Glomerular endothelial cell (primary cell): ENCODE data around the gene OR56A4. TPM values are rescaled to one million over a fixed set of nuclear protein-coding genes. Genes with fewer than 3 reads are reported as not detected.

ENCODE experiments used
- DNase-seq: peaks from one replicate; pipeline ENCODE4 v3.0.0-alpha.2; 2011; ENCODE audit warnings: low read depth, low spot score; ENCODE audit errors: extremely low read depth
- total RNA-seq: library from RNA; depleted of rRNA; stranded (reverse); fragments of >200 nt; gene quantifications from 2 replicates; pipeline ENCODE4 v1.2.3, GENCODE V29; 2015

OR56A4 gene
- not detected in 2 replicates for total RNA-seq

- no peak for DNase-seq
Observed at GRCh38 chr11:6006846-6007245, at the start of gene OR56A4. Gene OR56A4 (minus strand): TSS chr11:6006946. CDS start chr11:6002992, 3,954 bp downstream.

GRCh38 chr11:6055569-6055968 is 48.8 kb upstream of the OR56A4 start:
- DNase-seq = no peak

- no peak for DNase-seq
Observed at GRCh38 chr11:6052374-6052773, 45.6 kb upstream of the OR56A4 start.

GRCh38 chr11:6040874-6041273 is 34.1 kb upstream of the OR56A4 start:
- DNase-seq = no peak

GRCh38 chr11:6030708-6031405 is 24.1 kb upstream of the OR56A4 start, which contains the start of gene OR56A1:
Gene OR56A1 (minus strand): TSS chr11:6030758. CDS start chr11:6027692, 3,066 bp downstream.
- DNase-seq = no peak

- no peak for DNase-seq
Observed at GRCh38 chr11:6027501-6027900, 20.8 kb upstream of the OR56A4 start.

GRCh38 chr11:6025056-6025455 is 18.3 kb upstream of the OR56A4 start:
- no peak for DNase-seq

GRCh38 chr11:6022956-6023355 is 16.2 kb upstream of the OR56A4 start:
- DNase-seq = peak; percentile 22

GRCh38 chr11:6013042-6013441 is 6.3 kb upstream of the OR56A4 start:
- DNase-seq = no peak

GRCh38 chr11:6012035-6012668 is 5.4 kb upstream of the OR56A4 start:
- DNase-seq = no peak

- DNase-seq = no peak
Observed at GRCh38 chr11:6006395-6006794, 351 bp downstream of the OR56A4 start.

- no peak for DNase-seq
Observed at GRCh38 chr11:6002202-6002699, 4.5 kb downstream of the OR56A4 start.

- DNase-seq = no peak
Observed at GRCh38 chr11:5994791-5995190, 12.0 kb downstream of the OR56A4 start.

- no peak for DNase-seq
Observed at GRCh38 chr11:5992604-5993251, 14.0 kb downstream of the OR56A4 start.

GRCh38 chr11:5992150-5992549 is 14.6 kb downstream of the OR56A4 start:
- DNase-seq = no peak

GRCh38 chr11:5989203-5989602 is 17.5 kb downstream of the OR56A4 start:
- no peak for DNase-seq

- no peak for DNase-seq
Observed at GRCh38 chr11:5986885-5987284, 19.9 kb downstream of the OR56A4 start, which contains the start of gene OR52L1. Gene OR52L1 (minus strand): TSS chr11:5986985. CDS start chr11:5986930, 55 bp downstream.

- no peak for DNase-seq
Observed at GRCh38 chr11:5983443-5983842, 23.3 kb downstream of the OR56A4 start.

- no peak for DNase-seq
Observed at GRCh38 chr11:5973530-5973929, 33.2 kb downstream of the OR56A4 start.

GRCh38 chr11:5968394-5968793 is 38.4 kb downstream of the OR56A4 start, which contains the start of gene OR56A5:
Gene OR56A5 (minus strand): TSS chr11:5968494. CDS start chr11:5968494, 0 bp downstream.
- no peak for DNase-seq

- DNase-seq = no peak
Observed at GRCh38 chr11:5967708-5968107, 39.0 kb downstream of the OR56A4 start.
